DMS114 treated with DMSO at 0.1 percent for 48 hours (cell line): ENCODE data around the gene TP63.
"Not testable (repeated sequence)": the region's sequence is repeated elsewhere in the genome, so short reads cannot be mapped to it uniquely, and the experiment has no call there.

Experiments used
- DNase-seq: peaks from one replicate; lab custom pipeline; 2025; ENCODE audit not compliant: unreplicated experiment; lab: John Stamatoyannopoulos, UW

Gene TP63

DNA sequence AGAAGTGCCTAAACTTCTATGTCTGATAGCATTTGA, at the start of gene TP63:
TSS of gene TP63 (plus strand) at position 17 of the 36 bp plus-strand sequence. CDS start 127 bp downstream, outside the sequence.
- DNase-seq, result no peak

DNA sequence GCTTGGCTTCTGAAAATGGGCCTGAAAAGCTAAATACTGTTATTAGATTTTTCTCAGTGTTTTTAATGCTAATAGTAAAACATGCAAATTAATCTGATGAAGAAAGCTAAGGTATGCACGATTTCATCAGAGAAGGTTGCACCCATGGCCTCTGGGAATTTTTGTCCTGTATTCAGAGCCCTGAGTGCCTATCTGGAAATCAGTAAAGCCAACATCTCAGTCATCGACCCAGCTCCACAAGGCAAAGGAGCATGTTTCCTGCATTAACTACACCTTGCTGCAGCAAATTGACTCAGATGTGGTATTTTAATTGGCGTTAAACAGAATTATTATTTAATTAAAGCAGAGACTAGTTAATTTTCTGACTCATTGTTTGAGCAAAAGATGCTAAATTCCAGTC, 49.0 kb upstream of the TP63 start:
- DNase-seq, result no peak

DNA sequence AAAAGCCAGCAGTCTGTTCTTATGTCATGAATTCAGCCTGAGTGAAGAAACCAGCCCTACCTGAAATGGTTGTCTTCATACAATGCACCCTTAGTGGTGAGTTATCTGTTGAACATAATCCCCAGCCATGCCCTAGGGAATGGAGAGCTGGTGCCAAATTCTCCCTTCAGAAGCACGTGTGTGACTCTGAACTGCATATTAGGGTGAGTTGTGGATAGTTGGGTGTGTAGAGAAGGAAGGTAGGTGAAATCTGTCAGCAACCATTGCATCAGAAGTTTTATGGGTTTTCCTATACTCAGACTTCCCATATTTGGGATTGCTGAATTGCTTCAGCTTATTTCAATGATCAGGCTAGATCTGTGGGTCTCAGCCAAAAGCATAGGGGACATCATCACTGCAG, 46.5 kb upstream of the TP63 start:
- no peak for DNase-seq

DNA sequence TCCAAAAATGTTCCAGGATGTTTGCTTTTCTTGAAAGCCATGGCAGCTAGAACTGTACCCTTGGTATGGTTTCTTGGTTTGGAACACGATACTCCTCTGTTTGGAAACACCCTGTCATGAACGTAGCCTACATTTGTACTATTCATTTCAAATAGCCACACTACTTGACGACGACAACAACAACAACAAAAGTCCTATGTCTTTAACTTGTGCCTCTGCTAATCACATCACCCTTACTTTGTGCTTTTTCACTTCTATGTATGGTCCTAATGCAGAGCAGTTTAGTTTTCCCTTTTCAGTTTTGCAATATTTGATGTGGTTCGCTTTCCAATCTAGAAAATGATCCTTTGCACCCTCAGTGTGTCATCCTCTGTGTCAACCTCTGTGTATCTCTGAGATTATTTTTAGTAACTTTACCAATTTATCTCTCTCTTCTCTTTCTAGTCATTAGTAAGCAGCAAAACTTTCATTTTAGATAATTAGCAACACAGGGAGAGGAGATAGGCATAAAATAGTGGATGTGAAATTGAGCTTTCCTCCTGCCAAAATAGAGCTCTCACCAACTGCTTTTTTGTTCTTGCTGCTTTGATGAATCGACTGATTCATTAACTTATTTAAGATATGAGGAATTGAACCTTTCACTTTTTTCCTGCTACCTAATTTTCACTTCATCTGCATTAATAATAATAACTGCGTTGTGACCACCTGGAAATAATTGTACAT, 44.1 kb upstream of the TP63 start:
- no peak for DNase-seq

DNA sequence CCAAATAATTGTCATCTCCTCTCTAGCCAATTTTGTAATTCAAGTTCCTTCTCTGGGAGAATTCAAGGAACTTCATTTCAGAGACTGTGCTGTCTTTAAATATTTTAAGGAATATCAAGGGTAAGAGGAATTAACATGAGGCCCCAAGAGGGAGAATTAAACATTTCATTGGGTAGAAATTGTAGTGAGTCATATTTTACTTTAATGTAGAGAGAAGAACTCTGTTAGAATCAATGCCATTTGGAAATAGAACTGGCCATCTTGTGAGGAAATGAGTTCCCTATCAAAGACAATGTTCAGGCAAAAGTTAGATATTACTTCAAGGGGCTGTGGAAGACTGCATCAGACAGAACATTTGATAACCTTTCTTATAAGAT, 43.5 kb upstream of the TP63 start:
- no peak for DNase-seq

DNA sequence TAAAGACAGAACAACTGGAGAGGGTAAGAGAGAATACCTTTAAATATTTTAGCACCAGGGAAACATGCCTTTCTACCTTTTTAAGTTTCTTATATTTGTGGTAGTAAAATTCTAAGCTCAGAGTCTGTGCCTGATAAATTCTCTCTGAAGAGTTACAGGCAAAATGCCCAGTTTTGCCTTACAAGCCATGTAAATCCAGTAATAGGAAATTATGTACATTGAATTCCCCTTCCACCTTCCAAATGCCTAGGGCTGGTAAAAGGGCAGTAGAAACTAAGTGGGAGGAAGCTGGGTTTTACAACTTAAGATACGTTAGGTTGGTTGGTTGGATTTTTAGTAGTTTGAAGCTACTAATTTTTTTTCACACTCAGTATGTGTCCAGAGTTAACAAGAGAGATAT, 43.1 kb upstream of the TP63 start:
- DNase-seq, result no peak

DNA sequence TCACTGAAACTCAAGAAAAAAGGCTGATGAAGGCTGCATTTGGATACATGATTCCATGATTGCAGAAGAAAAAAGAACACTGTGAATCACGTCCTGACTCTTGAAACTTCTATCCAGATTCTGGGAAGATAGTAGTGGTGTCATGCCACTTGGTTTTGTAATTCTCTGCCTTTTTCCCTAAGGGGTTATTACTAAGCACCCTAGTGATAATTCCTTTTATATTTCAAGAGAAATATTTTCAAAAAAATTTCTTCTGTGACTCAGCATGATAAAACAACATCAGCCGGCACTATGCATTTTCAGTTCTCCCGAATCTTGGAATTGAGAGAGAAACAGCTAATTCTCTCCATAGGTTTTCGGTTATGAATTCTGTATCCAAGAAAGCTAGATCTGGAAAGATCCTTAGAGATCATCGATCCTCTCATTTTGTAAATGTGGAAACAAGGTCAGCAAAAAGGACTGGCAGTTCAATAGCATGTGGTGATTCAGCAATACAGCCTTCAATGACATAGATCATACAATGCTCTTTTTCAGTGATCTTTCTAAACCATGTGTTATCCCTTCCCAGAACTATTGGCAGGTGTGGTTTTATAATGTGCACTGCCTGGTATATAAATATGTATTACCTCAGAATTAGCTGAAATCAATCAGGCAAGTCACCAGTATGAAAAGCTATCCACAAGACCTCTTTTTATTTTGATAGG, 42.6 kb upstream of the TP63 start:
- no peak for DNase-seq

DNA sequence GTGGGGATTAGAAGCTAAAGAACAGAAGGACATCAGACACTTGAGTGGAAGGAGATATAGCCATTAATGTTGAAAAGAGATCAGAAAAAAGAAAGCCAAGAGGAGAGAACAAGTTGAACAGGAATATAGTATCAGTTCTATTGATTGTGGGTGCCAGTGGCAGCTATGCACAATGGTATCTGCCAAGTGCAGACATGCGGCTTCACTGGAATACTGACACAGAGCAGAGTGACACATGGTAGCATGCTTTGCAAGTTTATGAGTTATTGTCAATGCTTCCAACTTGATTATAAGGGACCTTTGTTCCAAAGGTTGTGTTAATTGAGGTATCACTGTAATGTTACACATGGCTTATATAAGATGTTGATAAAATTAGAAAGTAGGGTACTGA, 42.0 kb upstream of the TP63 start:
- DNase-seq, result no peak

DNA sequence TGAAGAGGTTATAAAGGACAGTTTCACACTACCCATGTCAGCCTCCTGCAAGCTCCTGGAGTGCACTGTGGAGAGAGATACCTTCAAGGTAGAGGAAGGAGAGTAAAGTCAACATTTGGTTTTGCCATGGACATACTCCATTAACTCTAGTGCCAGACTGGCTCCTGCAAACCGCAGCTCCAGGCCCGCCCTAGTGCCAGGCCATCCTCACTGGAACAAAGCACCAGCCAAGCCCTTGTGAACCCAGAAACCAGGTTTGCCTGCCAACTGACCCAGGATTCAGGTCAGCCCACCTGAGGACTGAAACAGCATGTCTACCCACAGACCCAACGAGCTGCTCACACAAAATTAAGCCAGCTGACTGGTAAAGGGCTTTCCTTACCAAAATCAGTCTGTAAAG, 41.0 kb upstream of the TP63 start:
- no peak for DNase-seq

DNA sequence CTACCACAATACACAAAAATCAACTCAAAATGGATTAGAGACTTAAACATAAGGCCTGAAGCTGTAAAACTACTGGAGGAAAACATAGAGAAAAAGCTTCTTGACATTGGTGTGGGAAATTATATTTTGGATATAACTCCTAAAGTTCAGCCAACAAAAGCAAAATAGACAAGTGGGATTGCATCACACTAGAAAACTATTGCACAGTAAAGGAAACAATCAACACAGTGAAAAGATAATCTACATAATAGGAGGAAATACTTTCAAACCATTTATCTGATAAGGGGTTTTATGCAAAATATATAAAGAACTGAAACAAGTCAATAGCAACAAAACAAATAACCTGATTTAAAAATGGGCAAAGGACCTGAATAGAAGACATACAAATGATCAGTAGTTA, 37.6 kb upstream of the TP63 start:
- DNase-seq, result no peak

DNA sequence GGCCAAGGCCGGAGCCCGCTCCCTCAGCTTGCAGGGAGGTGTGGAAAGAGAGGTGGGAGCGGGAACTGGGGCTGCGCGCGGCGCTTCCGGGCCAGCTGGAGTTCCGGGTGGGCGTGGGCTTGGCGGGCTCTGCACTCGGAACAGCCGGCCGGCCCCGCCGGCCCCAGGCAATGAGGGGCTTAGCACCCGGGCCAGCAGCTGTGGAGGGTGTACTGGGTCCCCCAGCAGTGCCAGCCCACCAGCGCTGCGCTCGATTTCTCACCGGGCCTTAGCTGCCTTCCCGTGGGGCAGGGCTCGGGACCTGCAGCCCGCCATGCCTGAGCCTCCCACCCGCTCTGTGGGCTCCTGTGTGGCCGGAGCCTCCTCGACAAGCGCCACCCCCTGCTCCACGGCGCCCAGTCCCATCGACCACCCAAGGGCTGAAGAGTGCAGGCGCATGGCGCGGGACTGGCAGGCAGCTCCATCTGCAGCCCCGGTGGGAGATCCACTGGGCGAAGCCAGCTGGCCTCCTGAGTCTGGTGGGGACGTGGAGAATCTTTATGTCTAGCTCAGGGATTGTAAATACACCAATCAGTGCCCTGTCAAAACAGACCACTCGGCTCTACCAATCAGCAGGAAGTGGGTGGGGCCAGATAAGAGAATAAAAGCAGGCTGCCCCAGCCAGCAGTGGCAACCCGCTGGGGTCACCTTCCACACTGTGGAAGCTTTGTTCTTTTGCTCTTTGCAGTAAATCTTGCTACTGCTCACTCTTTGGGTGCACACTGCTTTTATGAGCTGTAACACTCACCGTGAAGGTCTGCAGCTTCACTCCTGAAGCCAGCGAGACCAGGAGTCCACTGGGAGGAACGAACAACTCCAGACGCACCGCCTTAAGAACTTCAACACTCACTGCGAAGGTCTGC, 34.9 kb upstream of the TP63 start:
- not testable (repeated sequence) for DNase-seq

DNA sequence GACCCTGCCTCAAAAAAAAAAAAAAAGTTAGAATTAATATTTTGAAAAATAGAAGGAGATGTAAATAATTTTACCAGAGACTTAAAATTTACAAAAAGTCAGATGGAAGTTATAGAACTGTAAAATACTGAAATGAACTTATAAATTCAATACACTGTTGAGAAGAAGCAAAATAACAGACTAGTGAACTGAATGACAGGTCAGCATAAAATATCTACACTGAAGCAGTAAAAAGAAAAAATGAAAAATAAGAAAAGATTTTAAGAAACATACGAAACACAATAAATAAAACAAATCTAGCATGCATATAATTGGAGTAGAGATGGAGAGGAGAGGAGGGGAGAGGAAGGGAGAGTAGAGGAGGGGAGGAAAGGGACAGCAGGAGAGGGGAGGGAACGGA, 33.3 kb upstream of the TP63 start:
- DNase-seq, result no peak

DNA sequence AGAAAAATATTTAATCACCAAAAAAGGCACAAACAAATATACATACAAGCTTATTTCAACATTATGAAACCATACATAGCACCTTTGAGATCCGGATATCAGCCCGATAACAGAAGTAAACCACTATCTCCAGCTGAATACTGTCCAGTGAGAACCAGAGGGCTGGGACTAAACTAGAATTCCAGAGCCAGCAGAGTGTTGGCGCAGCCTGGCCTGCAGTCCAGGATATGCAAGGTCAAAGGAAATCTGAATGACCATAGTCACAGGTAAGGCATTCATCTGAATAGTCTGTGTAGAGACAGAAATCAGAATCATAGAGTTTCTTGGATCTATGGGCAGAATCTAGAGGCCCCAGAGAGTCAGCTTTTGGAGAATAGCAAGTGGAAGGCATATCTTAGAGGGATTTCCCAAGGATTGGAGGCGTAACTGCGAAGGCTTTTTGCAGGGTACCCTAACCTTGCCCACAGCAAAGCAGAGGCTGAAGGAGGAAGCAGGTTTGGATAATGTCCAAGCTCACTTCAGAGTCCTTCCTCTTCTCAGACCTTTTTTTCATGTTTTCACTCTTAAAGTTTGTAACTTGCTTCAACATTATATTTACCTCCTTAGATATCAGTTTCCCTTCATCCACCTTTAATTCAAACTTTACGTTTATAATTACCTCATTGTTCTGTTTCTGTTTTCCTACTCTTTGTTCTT, 32.5 kb upstream of the TP63 start:
- no peak for DNase-seq

DNA sequence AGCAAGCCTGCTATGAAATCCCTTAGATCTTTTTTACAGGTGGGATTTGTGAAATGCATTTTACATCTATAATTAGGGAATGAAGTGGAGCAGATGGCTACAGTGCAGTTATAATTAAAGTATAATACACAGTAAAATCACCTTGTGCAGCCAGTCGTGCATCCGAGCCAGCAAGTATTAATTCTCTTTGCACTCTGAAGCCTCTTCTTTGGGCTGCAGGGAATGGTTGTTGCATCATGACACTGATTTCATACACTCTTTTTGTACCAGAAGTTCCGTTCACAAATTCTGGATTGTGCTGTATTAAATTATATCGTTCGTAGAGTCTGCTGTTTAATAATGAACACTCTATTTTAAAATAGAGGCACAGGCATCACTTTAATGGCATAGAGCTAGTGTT, 28.7 kb upstream of the TP63 start:
- DNase-seq, result no peak

DNA sequence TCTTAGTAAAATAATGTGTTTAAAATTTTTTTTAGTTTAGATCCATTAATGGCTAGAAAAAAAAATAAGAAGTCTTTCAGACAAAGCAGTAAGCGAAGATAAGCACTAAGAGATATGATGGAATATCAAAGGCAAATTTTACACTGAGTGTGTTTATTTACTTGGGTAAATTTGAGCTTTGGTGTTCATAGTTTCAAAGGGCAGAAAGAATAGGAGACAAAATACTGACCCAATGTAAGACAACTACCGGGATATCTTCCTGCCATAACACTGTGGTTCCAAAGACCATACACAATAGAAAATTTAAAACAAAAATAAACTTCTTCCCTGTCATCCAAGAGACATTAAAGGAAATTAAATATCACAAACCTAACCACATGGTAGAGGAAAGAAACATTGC, 25.5 kb upstream of the TP63 start:
- no peak for DNase-seq

DNA sequence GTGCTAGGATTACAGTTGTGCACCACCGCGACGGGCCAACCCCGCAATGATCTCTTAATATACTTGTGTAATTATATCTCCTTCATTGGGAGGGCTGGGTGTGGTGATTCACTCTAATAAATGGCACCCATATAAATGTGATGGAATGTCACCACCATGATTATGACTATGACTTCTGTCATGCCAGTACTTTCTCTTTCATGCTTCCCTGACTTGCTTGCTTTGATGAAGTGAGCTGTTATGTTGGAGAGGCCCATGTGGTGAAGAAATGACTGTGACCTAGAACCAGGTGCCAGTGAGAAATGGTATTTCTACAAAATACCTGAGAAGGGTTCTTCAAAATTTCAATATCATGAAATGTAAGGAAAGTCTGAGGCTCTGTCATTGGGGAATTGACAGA, 24.4 kb upstream of the TP63 start:
- DNase-seq, result no peak

DNA sequence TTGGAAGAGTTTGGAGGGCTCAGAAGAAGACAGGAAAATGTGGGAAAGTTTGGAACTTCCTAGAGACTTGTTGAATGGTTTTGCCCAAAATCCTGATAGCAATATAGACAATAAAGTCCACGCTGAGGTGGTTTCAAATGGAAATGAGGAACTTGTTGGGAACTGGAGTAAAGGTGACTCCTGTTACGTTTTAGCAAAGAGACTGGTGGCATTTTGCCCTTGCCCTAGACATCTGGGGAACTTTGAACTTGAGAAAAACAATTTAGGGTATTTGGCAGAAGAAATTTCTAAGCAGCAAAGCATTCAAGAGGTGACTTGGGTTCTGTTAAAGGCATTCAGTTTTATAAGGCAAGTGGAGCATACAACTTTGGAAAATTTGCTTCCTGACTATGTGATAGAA, 18.5 kb upstream of the TP63 start:
- not testable (repeated sequence) for DNase-seq

DNA sequence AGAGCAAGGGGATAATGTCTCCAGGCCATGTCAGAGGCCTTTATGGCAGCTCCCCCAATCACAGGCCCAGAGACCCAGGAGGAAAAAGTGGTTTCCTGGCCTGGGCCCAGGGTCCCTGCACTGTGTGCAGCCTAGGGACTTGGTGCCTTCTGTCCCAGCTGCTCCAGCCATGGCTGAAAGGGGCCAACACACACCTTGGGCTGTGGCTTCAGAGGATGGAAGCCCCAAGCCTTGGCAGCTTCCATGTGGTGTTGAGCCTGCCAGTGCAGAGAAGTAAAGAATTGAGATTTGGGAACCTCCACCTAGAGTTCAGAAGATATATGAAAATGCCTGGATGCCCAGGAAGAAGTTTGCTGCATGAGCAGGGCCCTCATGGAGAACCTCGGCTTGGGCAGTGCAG, 18.1 kb upstream of the TP63 start:
- no peak for DNase-seq

DNA sequence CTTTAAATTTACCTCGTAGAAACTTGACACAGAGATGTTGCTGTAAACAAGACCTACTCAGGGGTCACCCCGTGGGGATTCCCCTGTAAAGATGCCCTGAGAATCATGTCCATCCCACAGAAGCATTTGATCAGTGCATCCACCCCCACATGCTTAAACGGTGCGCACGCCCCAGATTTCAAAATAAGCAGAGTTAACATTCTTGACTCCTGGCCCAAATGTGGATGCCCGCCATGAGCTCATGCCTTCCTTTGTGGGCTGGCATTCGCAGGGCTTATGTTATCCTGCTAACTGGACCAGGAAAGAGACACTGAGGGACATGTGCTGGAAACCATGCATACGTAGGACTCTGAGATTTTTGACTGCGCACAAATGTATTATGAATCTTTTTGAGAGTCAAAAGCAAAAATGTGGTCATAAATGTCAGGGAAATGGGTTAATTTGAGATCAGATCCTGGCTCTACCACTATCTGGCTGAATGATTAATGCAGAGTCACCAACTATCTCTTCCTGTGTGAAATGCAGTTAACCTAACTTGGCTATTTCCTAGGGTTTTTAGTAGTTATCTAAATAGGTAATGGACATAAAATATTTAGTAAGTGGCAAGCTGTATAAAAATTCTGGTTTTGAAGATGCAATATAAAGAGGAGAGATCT, 9.1 kb upstream of the TP63 start:
- DNase-seq, result no peak

DNA sequence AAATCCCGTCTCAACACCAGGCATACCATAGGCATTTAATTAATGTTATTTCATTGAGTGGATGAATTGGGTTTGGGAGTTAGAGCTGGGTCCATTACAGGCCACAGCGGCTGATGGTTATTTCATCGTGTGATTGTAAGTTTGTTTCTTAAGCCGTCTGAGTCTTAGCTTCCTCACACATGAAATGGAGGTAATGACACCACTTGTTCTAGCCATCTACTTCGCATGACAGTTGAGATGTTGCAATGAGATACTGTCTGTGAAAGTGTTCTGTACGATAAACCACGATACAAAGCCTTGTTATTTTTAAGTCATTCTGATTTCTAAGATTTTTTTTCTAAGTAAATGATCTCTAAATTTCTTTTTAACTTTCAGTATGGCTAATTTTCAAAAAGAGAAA, 8.6 kb upstream of the TP63 start:
- no peak for DNase-seq

DNA sequence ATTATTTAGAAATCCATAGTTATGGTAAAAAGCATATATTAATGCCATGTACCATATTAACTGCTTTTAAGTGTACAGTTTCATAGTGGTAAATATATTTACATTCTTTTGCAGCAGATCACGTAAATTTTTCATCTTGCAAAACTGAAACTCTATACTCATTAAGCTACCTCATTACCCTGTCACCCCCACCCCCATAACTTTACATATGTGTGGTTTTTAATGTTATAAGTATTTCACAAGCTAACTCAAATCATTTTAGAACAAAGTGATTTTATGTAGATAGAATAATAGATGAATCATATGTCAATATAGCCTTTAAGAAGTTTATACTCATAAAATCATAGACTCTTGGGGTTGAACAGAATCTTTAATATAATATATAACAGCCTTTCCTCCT, 7.1 kb upstream of the TP63 start:
- no peak for DNase-seq

DNA sequence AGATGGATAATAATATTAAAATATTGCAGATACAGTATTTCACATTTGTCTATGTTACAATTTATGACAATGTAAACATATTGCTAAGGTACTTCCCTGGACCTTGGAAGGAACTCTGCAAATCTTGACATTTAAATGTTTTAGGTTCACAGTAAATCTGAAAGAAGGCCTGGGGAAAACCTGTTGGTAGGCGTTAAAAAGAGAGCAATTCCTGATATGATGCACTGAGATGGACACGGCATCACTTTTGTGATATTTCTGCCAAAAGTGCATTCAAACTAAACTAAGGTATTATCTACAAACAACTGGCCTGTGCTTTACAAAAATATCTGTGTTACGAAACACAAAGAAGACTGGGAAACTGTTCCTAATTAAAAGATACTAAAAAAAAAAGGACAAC, 6.1 kb upstream of the TP63 start:
- no peak for DNase-seq
